ENCODE data around the gene HLA-DPB1.
"Not testable (repeated sequence)": the region's sequence is repeated elsewhere in the genome, so short reads cannot be mapped to it uniquely, and the experiment has no call there.

The HLA-DPB1 gene

DNA sequence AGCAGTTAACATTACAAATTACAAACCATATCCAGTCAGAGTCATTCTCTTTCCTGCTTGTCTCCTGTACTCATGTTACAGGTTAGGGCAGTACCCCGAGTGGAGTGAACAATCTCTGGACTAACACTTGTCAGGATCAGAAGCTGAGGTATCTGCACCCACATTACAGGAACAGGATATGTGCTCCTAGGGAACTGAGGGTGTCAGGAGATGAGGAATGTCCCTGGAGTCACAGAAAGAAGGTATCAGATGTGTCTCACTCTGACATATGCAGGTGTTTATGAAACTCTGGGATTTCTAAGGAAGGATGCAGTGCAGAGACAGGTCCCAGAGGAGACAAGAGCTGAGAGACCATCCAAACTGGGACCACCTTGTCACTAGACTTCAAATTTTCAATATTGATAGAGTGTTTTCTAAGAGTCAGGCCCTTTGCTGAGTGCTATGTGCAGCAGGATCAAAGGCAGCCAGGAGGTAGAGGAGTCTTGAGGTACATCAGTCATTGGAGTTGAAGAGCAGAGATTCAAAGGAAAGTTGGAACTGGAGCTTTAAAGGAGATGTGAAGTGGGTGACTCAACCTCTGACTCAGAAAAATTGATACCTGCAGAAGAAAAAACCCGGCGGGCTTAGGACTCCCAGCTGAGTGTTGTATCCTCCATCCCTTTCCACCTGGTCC is 12.6 kb downstream of the HLA-DPB1 start:
- no peak for DNase-seq (ENCODE audit: low read depth)
- H3K4me3 ChIP-seq (ENCODE audit: low read depth, low read length), result no peak overlapping the region
- TF ChIP-seq, protein P1, sequence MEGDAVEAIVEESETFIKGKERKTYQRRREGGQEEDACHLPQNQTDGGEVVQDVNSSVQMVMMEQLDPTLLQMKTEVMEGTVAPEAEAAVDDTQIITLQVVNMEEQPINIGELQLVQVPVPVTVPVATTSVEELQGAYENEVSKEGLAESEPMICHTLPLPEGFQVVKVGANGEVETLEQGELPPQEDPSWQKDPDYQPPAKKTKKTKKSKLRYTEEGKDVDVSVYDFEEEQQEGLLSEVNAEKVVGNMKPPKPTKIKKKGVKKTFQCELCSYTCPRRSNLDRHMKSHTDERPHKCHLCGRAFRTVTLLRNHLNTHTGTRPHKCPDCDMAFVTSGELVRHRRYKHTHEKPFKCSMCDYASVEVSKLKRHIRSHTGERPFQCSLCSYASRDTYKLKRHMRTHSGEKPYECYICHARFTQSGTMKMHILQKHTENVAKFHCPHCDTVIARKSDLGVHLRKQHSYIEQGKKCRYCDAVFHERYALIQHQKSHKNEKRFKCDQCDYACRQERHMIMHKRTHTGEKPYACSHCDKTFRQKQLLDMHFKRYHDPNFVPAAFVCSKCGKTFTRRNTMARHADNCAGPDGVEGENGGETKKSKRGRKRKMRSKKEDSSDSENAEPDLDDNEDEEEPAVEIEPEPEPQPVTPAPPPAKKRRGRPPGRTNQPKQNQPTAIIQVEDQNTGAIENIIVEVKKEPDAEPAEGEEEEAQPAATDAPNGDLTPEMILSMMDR (IDR thresholded peaks at IDR 0.05; ENCODE audit: control insufficient read depth, extremely low read depth, insufficient read depth), result no peak

DNA sequence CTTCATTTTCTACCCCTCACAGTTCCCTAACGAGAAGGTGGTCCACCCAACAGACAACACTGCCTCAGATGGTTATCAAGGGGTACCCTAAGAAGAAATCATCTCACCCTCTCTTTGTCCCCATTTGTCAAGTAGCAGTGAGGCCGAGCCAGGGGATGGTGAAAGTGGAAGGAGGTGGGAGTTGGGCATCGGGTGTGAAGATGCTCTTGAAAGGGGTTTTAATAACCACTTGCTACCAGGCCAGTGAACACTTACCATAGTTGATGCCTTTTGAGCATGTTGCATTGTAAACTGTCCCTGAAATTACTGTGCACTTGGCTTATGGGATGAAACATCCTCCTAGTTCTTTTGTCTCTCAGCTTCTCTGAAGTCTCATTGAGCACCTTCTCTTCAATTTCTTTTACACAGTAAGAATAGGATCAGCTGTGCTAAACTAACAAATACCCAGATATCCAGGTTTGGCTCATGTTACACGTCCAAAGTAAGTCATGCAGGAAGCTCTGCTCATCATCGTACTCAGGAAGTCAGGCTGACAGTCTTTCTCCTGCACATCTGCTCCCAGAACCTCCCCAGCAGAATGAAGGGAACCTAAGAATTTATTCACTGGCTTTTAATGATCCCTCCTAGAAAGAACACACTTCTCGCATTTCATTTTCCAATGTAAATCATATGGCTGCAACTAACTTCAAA is 13.3 kb downstream of the HLA-DPB1 start:
- TF ChIP-seq, protein P1 (IDR thresholded peaks at IDR 0.05; ENCODE audit: control insufficient read depth, extremely low read depth, insufficient read depth), result no peak

DNA sequence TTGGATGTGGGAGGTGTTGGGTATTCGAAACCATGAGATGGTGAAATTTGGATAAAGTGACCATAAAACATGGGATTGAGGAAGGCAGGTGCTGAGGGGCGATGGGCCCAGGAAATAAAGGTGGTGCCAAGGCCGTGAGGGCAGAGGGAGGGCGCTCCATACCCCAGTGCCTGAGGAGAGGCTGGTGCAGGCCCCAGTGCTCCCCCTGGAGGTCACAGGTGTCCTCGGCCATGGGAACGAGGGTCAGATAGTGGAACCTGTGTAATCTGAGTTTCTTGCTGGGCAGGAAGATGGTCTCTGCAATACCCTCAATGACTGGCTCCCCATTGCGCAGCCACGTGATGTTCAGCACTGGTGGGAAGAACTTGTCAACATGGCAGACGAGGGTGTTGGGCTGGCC is 16.2 kb downstream of the HLA-DPB1 start:
- H3K4me3 ChIP-seq (ENCODE audit: low read depth, low read length), result no peak overlapping the region
- TF ChIP-seq, protein P1 (IDR thresholded peaks at IDR 0.05; ENCODE audit: control insufficient read depth, extremely low read depth, insufficient read depth), result peak; percentile 47
- DNase-seq (ENCODE audit: low read depth), result no peak

More for the DNA sequence above, 13.3 kb downstream of the HLA-DPB1 start:
- DNase-seq (ENCODE audit: low read depth), result no peak
- no peak overlapping the region for H3K4me3 ChIP-seq (ENCODE audit: low read depth, low read length)

DNA sequence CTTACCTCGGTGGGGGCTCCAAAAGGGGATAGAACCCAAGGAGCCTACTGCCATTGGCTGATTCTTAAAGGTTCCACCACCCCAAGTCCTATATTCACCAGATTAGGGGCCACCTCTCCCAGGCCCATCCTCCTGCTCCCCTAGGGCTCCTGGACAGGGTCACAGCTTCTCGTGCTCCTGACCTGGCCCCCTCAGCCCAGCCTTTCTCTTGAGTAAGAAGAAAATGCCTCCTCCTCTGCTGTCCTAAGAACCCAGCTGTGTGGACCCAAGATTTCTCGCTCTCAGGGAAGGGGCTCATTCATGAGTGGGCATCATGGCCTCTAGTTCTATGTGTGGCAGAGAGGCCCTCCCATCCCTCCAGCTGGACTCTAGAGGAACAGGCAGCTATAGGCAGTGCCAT is 16.6 kb downstream of the HLA-DPB1 start:
- no peak for DNase-seq (ENCODE audit: low read depth)
- H3K4me3 ChIP-seq (ENCODE audit: low read depth, low read length), result no peak overlapping the region
- TF ChIP-seq, protein P1 (IDR thresholded peaks at IDR 0.05; ENCODE audit: control insufficient read depth, extremely low read depth, insufficient read depth), result no peak

DNA sequence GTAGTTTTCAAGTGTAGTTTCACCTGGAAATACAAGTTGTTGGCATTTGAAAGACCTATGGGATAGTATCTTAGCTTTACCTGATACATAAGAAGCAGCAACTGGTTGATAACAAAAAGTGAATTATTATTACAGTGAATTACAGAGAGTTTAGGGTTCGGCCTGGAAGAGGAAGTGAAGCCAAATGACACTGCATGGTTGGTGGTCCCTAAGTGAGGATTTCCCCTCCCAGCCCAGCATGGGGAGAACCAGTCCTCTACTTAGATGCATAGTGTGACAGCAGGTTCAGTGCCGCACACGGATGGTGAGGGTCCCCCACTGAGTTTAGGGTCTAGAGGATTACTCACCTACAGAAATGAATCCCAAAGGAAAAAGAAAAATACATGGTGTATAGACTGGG is 18.1 kb downstream of the HLA-DPB1 start:
- TF ChIP-seq, protein P1 (IDR thresholded peaks at IDR 0.05; ENCODE audit: control insufficient read depth, extremely low read depth, insufficient read depth), result no peak
- DNase-seq (ENCODE audit: low read depth), result no peak
- H3K4me3 ChIP-seq (ENCODE audit: low read depth, low read length), result no peak overlapping the region

DNA sequence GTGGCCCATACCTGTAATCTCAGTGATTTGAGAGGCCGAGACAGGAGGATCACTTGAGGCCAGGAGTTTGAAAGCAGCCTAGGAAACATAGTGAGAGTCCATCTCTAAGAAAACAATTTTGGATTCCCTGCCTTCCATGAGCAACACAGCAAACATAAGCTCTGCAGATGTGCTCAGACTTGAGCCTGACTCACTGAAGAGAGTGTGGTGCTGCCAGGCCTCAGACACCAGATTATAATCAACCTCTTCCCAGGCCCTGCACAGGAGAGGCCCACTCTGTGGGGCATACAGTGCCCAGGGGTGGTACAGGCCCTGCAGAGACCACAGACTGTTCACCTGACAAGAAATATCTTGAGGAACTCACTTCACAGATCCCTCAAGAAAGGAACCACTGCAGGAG is 19.9 kb downstream of the HLA-DPB1 start:
- H3K4me3 ChIP-seq (ENCODE audit: low read depth, low read length), result no peak overlapping the region
- DNase-seq (ENCODE audit: low read depth), result no peak
- TF ChIP-seq, protein P1 (IDR thresholded peaks at IDR 0.05; ENCODE audit: control insufficient read depth, extremely low read depth, insufficient read depth), result no peak

DNA sequence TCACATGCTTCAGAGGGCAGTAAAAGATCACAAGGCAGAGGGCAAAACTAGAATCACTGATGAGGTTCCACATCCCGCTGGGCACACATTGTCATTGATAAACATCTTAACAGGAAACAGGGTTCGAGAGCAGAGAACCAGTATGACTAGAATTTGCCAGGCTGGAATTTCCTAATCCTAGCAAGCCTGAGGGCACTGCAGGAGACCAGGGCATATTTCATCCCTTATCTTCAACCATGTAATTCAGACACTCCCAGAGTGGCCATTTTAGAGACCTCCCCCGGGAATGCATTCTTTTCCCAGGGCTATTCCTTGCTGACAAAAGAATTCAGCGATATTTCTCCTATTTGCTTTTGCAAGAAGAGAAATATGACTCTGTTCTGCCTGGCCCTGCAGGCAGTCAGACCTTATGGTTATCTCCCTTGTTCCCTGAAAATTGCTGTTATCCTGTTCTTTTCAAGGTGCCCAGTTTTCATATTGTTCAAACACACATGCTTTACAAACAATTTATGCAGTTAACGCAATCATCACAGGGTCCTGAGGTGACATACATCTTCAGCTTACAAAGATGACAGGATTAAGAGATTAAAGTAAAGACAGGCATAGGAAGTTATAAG is 25.4 kb downstream of the HLA-DPB1 start:
- DNase-seq (ENCODE audit: low read depth); H3K4me3 ChIP-seq (ENCODE audit: low read depth, low read length): not testable (repeated sequence)

All from LNCaP clone FGC (cell line).